Spleen (tissue), 11 donors: ENCODE data around the gene DFFA. TPM values are rescaled to one million over a fixed set of nuclear protein-coding genes. Genes with fewer than 3 reads are reported as not detected.
"Not testable (repeated sequence)": the region's sequence is repeated elsewhere in the genome, so short reads cannot be mapped to it uniquely, and the experiment has no call there.

Experiments used
- DNase-seq: peaks from one replicate; pipeline ENCODE4 v3.0.0-alpha.2; 2020
- H3K27ac ChIP-seq, 8 donors: fragments of 200-600 bp; sonication (generic) in 7 of 8; 1 replicate in 4 of 8; 2 replicates in 4 of 8; pipeline versions ENCODE4 v1.5.0 to v1.8.0; 2016 to 2021; ENCODE audit warnings: inconsistent platforms in 4 of 8, mild to moderate bottlenecking in 4 of 8, moderate library complexity in 1 of 8
- H3K27me3 ChIP-seq, 7 donors: fragments of 200-600 bp; sonication (generic) in 6 of 7; replicated peaks in 1 of 7; 1 replicate in 4 of 7; 2 replicates in 3 of 7; pipeline versions ENCODE4 v1.5.0 to v1.8.0; 2016 to 2021; ENCODE audit warnings: inconsistent platforms in 3 of 7, mild to moderate bottlenecking in 1 of 7
- H3K36me3 ChIP-seq, 6 donors: fragments of 200-600 bp; sonication (generic) in 5 of 6; 1 replicate in 4 of 6; 2 replicates in 2 of 6; pipeline versions ENCODE4 v1.5.0 to v1.8.0; 2016 to 2021; ENCODE audit warnings: inconsistent platforms in 2 of 6
- H3K4me1 ChIP-seq, 6 donors: fragments of 200-600 bp; sonication (generic) in 5 of 6; 1 replicate in 3 of 6; 2 replicates in 3 of 6; pipeline versions ENCODE4 v1.5.0 to v1.8.0; 2016 to 2021; ENCODE audit warnings: inconsistent platforms in 3 of 6
- H3K4me3 ChIP-seq, 8 donors: fragments of 200-600 bp; sonication (generic) in 7 of 8; 1 replicate in 4 of 8; 2 replicates in 4 of 8; pipeline versions ENCODE4 v1.5.0 to v1.8.0; 2016 to 2021; ENCODE audit warnings: inconsistent platforms in 4 of 8, mild to moderate bottlenecking in 4 of 8, moderate library complexity in 2 of 8
- H3K9me3 ChIP-seq, 8 donors: fragments of 200-600 bp; sonication (generic) in 7 of 8; 1 replicate in 4 of 8; 2 replicates in 4 of 8; pipeline versions ENCODE4 v1.5.0 to v1.8.0; 2016 to 2021; ENCODE audit warnings: inconsistent platforms in 4 of 8
- CTCF ChIP-seq, 11 experiments: fragments of 200-600 bp in 7 of 11; fragments of 450-650 bp in 4 of 11; sonication (generic) in 4 of 11; IDR thresholded peaks in 8 of 11; conservative IDR thresholded peaks in 3 of 11; 1 replicate in 7 of 11; 2 replicates in 4 of 11; pipeline versions ENCODE4 v1.4.0 to v1.8.0; 2016 to 2021; ENCODE audit warnings: antibody characterized with exemption in 11 of 11, inconsistent platforms in 4 of 11, mild to moderate bottlenecking in 1 of 11
- POLR2A ChIP-seq, 3 donors: fragments of 450-650 bp; IDR thresholded peaks; one replicate each; pipeline ENCODE4 v1.5.1; 2017; ENCODE audit warnings: antibody characterized with exemption in 3 of 3, mild to moderate bottlenecking in 1 of 3
- POLR2AphosphoS5 ChIP-seq, 3 donors: sonication (generic); formaldehyde crosslinking; IDR thresholded peaks; one replicate each; pipeline ENCODE4 v1.5.1; 2017; ENCODE audit warnings: antibody characterized with exemption in 3 of 3
- WGBS, 5 donors: extraction: QIAGEN DNeasy Blood & Tissue Kit in 3 of 5; methylation state at CpG; one replicate each; pipeline versions ENCODE4 v1.1.5 to v1.1.7; 2013 to 2018; 5-methylcytosine and 5-hydroxymethylcytosine counted together
- intact Hi-C: fragments of 100-400 bp; cut with DNase I; formaldehyde crosslinking; loops from one replicate; pipeline ENCODE4 v1.15.0; 2023; ENCODE audit warnings: low total_unique reads
- polyA plus RNA-seq, 3 donors: library from polyadenylated mRNA; stranded (reverse); fragments of 200-250 nt; gene quantifications; one replicate each; pipeline ENCODE4 v1.2.1, GENCODE V29; 2013
- total RNA-seq, 7 donors: library from RNA; depleted of rRNA in 3 of 7; stranded (reverse); fragments of >200 nt in 3 of 7; fragmentation: NEBNext Ultra II Directional in 4 of 7; extraction: Animal tissue kit (Norgen Biotek cat#: 25700) in 4 of 7; gene quantifications; one replicate each; pipeline versions ENCODE4 v1.1.0 to v1.2.1, GENCODE V29; 2016 to 2021
- donor health status: healthy with polysubstance abuse.
- donor health status: DM: no; HTN: no; CAD: no; lungs with moderate emphysema.
- donor health status: DM: no; HTN: no; CAD: no.
- donor health status: Bipolar disorder and iron deficiency.
- donor health status: healthy.
- donor health status: DM: no; HTN: no; CAD: no.
- donor health status: DM: yes; HTN: yes; CAD: no.

DFFA gene
- total and polyA plus RNA-seq, 10 donors: 7.2 to 30.1 (median 21.4) TPM

- intact Hi-C loops: loop anchor here (5.0 kb wide), 1 partner anchor 43 kb away; the partner anchor contains the start of gene CENPS
- peak; percentile 96 for DNase-seq
- Histone ChIP-seq H3K27ac (peak within 1 kb of the TSS; percentile 69 to 94 (median 89)), H3K9me3 (no peaks in the 10 kb centered on the region), H3K4me1 (peaks cover 28 to 83% (median 51%) of the 10 kb centered on the region in 6 donors), H3K4me3 (peak within 1 kb of the TSS; percentile 85 to 99 (median 94)), H3K27me3 (no peaks in the 10 kb centered on the region), H3K36me3 (no peaks in the 10 kb centered on the region)
- TF ChIP-seq POLR2AphosphoS5 (IDR thresholded peaks at IDR 0.05): peak; percentile 69 to 86 (median 78)
- peak in 1 of 3 donors; percentile 27 for TF ChIP-seq POLR2A (IDR thresholded peaks at IDR 0.05)
- no peak for TF ChIP-seq CTCF (IDR thresholded peaks at IDR 0.05 in 8 of 11, conservative IDR thresholded peaks at IDR 0.05 in 3 of 11)
- 11 to 18% (median 11%) methylated on average over 33 to 50 of the region's 50 CpGs for WGBS, 5 donors
Measured at GRCh38 chr1:10474613-10475507, 2.5 kb upstream of the DFFA start, which contains the start of gene PEX14. PEX14 (plus strand) TSS chr1:10474950; CDS start chr1:10474967, 17 bp downstream.

- peak overlapping the region in 7 of 8 donors; percentile 84 to 94 (median 90) for H3K27ac ChIP-seq
- H3K27me3 ChIP-seq, DNase-seq, intact Hi-C loops, H3K36me3 ChIP-seq, H3K9me3 ChIP-seq: not testable (repeated sequence)
- H3K4me1 ChIP-seq: peaks cover 28 to 77% (median 51%) of the 10 kb centered on the region in 6 donors
- 91 to 93% (median 93%) methylated on average over 10 of the region's 10 CpGs for WGBS, 5 donors
- H3K4me3 ChIP-seq: peak overlapping the region in 7 of 8 donors; percentile 85 to 99 (median 93)
Measured at GRCh38 chr1:10474309-10474612, 1.9 kb upstream of the DFFA start.

GRCh38 chr1:10473145-10473765, 926 bp upstream of the DFFA start:
- 77 to 89% (median 82%) methylated on average over 23 of the region's 23 CpGs for WGBS, 5 donors
- no peak for DNase-seq
- Histone ChIP-seq H3K27ac (peak overlapping the region in 7 of 8 donors; percentile 51 to 86 (median 77)), H3K4me1 (peaks cover 28 to 70% (median 51%) of the 10 kb centered on the region in 6 donors), H3K9me3 (no peaks in the 10 kb centered on the region), H3K4me3 (peak overlapping the region in 6 of 8 donors; percentile 74 to 94 (median 84)), H3K27me3 (no peaks in the 10 kb centered on the region), H3K36me3 (peaks cover 0 to 14% (median 11%) of the 10 kb centered on the region in 6 donors)
- intact Hi-C loops: no loop called here
- no peak for TF ChIP-seq CTCF (IDR thresholded peaks at IDR 0.05 in 8 of 11, conservative IDR thresholded peaks at IDR 0.05 in 3 of 11)
- no peak for TF ChIP-seq POLR2A (IDR thresholded peaks at IDR 0.05)
- no peak for TF ChIP-seq POLR2AphosphoS5 (IDR thresholded peaks at IDR 0.05)

GRCh38 chr1:10471411-10472219, 714 bp downstream of the DFFA start:
- DNase-seq: peak; percentile 82
- no peaks in the 10 kb centered on the region for H3K9me3 ChIP-seq
- H3K27me3 ChIP-seq: no peaks in the 10 kb centered on the region
- 8 to 17% (median 14%) methylated on average over 21 to 23 of the region's 23 CpGs for WGBS, 5 donors
- intact Hi-C loops: no loop called here
- peaks cover 26 to 56% (median 45%) of the 10 kb centered on the region in 6 donors for H3K4me1 ChIP-seq
- peak overlapping the region; percentile 45 to 86 (median 76) for H3K27ac ChIP-seq
- peak overlapping the region; percentile 59 to 94 (median 80) for H3K4me3 ChIP-seq
- H3K36me3 ChIP-seq: peaks cover 0 to 30% (median 25%) of the 10 kb centered on the region in 6 donors
- TF ChIP-seq POLR2A (IDR thresholded peaks at IDR 0.05): no peak
- no peak for TF ChIP-seq CTCF (IDR thresholded peaks at IDR 0.05 in 8 of 11, conservative IDR thresholded peaks at IDR 0.05 in 3 of 11)
- TF ChIP-seq POLR2AphosphoS5 (IDR thresholded peaks at IDR 0.05): no peak
